GM18520 (cell line): Measurements from ENCODE around the gene SERPINA12.

ENCODE experiments used
- ATAC-seq: cut with Tn5 transposase; IDR thresholded peaks from one replicate; pipeline ENCODE4 v1.9.1; 2021; ENCODE audit not compliant: unreplicated experiment

Gene SERPINA12

DNA sequence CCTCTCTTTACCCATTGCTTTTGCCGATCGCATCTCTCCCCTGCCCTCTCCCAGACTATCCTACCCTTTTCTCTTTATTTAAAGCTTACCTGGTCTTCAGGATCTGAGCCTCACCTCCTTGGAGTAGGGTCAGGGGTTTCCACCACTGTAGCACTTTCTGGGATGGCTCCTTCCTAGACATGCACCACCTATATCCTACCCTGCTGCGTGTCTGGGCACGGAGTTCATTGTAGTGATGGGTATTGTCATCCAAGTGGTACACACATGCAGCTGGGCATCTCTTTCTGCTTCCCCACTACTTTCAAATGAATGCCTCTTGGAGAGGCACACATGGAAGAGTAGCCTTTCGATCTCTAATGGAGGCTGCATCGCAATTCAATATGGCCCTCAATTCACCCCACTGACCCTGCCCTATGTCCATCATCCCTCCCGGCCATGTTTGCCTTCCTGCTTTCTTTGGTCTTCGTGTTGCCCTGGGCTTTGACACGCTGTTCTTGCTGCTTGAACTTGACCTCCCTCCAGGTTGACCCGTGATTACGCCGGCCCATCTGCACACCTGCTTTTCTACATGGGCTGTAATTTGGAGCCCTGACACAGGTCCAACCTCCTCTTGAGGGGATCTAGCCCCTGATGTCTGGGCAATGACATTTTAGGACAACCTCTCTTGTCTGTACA, 67.6 kb downstream of the SERPINA12 start:
- ATAC-seq = no peak

DNA sequence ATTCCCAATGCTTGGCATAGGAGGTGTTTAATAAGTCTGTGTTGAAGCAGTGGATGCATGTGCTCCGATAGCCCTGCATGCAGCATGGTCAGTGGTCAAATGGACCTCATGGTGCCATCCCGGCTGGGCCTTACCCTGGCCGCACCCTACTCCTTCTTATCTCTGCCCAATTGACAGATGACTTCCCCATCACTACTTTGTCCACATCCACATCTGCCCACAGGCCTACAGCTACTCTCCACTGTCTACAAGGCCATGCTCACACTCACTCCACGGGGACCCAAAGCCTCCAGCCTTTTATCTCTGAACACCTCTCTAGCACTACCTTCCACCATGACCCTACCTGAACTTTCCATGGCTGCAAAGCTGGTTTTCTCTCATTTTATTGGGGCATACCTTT, 68.1 kb downstream of the SERPINA12 start:
- ATAC-seq = no peak

DNA sequence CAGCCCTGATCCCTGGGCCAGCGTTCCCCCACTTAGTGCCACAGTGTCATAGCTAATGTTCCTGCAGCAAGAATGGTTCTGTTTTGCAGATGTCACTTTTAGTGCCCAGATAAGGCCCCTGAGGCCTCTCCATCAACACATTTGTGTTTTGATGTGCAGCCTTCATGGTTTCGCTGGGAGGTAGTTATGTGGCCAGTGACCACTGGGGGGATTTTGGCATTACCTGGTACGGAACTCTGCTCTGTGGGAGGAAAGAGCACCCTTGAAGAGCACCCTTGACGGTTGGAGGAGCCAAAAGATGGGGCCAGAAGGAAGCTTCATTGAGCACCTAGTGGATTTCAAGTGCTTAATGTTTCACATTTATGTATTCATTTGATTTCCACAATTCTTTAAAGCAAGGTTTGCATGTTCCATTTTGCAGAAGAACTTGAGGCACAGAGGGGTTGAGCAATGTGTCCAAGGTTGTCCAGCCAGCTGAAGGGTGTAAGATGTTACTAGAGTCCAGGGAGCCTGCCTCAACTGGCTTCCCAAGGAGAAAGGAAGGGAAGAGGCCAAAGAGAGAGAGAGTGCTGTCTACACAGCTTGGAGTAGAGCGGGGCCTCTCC, 69.7 kb downstream of the SERPINA12 start:
- ATAC-seq = no peak
